ENCODE results near the gene FAM229B.
"Not testable (repeated sequence)": the region's sequence is repeated elsewhere in the genome, so short reads cannot be mapped to it uniquely, and the experiment has no call there.

Gene FAM229B

DNA sequence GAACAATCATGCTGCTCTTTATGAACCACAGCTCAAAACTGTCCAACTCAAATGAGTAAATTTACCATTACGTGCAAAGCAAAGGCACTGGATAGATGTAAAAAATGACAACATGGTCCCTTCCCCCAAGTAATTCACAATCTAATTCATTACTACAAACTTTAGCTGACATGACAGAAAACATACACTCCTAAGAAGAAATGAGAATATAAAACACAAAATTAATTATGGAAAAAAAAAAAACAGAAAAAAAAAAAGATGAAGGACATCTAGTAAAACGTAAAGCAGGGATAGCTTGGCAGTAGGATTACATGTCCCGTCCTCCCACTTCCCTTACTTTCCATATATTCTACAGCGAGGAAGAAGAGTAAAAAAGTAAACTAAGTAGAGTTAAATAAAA is 5.8 kb upstream of the FAM229B start:
- no peak overlapping the region for H3K9ac ChIP-seq (ENCODE audit: low read depth, low read length)
- H3K4me3 ChIP-seq (ENCODE audit: low read length): no peak overlapping the region
- H3K4me1 ChIP-seq (ENCODE audit: insufficient read depth, low read length): no peaks in the 10 kb centered on the region
- H3K27ac ChIP-seq (ENCODE audit: low read length): no peak overlapping the region
- H3K9me3 ChIP-seq (ENCODE audit: insufficient read depth, low read depth, low read length): no peaks in the 10 kb centered on the region
- peaks cover 44% of the 10 kb centered on the region for H3K36me3 ChIP-seq (ENCODE audit: insufficient read depth, low read depth, low read length)
- no peaks in the 10 kb centered on the region for H3K27me3 ChIP-seq (ENCODE audit: insufficient read depth, low read length)

- peaks cover 8% of the 10 kb centered on the region; the same call in 1 of the 2 replicates for H3K27me3 ChIP-seq (ENCODE audit: insufficient read depth, low read length)
- peaks cover 25% of the 10 kb centered on the region for H3K36me3 ChIP-seq (ENCODE audit: insufficient read depth, low read depth, low read length)
- H3K9me3 ChIP-seq (ENCODE audit: insufficient read depth, low read depth, low read length): no peaks in the 10 kb centered on the region
- no peak overlapping the region for H3K4me3 ChIP-seq (ENCODE audit: low read length)
- H3K4me1 ChIP-seq (ENCODE audit: insufficient read depth, low read length): no peaks in the 10 kb centered on the region
- no peak overlapping the region for H3K27ac ChIP-seq (ENCODE audit: low read length)
- no peak overlapping the region for H3K9ac ChIP-seq (ENCODE audit: low read depth, low read length)
Measured at GRCh38 chr6:112085286-112086065, 1.9 kb upstream of the FAM229B start.

GRCh38 chr6:112086744-112087135 is 651 bp upstream of the FAM229B start:
- no peaks in the 10 kb centered on the region for H3K9me3 ChIP-seq (ENCODE audit: insufficient read depth, low read depth, low read length)
- peaks cover 20% of the 10 kb centered on the region; the same call in 1 of the 2 replicates for H3K36me3 ChIP-seq (ENCODE audit: insufficient read depth, low read depth, low read length)
- no peak overlapping the region for H3K27ac ChIP-seq (ENCODE audit: low read length)
- H3K27me3 ChIP-seq (ENCODE audit: insufficient read depth, low read length): peaks cover 8% of the 10 kb centered on the region; the same call in 1 of the 2 replicates
- H3K4me1 ChIP-seq (ENCODE audit: insufficient read depth, low read length): no peaks in the 10 kb centered on the region
- peak overlapping the region; percentile 93 for H3K4me3 ChIP-seq (ENCODE audit: low read length)
- H3K9ac ChIP-seq (ENCODE audit: low read depth, low read length): peak overlapping the region; percentile 81

- H3K4me1 ChIP-seq (ENCODE audit: insufficient read depth, low read length): no peaks in the 10 kb centered on the region
- H3K9me3 ChIP-seq (ENCODE audit: insufficient read depth, low read depth, low read length): no peaks in the 10 kb centered on the region
- peaks cover 8% of the 10 kb centered on the region; the same call in 1 of the 2 replicates for H3K27me3 ChIP-seq (ENCODE audit: insufficient read depth, low read length)
- H3K4me3 ChIP-seq (ENCODE audit: low read length): peak overlapping the region; percentile 93
- peak overlapping the region; percentile 81; the same call in 1 of the 2 replicates for H3K9ac ChIP-seq (ENCODE audit: low read depth, low read length)
- peaks cover 20% of the 10 kb centered on the region; the same call in 1 of the 2 replicates for H3K36me3 ChIP-seq (ENCODE audit: insufficient read depth, low read depth, low read length)
- no peak overlapping the region for H3K27ac ChIP-seq (ENCODE audit: low read length)
Measured at GRCh38 chr6:112087916-112088315, 525 bp downstream of the FAM229B start.

DNA sequence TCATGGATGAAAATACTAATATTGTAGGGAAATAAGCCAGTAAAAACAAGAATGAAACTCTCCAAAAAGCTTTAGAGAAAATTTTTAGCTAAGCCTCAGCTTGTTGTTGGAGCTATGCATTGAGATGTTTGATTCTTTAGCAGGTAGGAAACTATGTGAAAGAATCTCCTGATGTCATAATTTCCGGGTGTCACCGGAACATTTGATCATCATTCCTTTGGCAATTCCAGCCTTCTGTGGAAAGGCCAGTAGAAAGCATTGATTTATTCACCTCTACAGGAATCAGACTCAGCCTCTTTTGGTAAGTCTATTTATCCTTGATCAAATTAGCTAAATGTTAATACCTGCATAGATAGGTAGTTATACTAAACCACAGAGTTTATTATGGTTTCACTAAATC is 9.5 kb downstream of the FAM229B start:
- H3K4me3 ChIP-seq (ENCODE audit: low read length): no peak overlapping the region
- no peaks in the 10 kb centered on the region for H3K36me3 ChIP-seq (ENCODE audit: insufficient read depth, low read depth, low read length)
- peaks cover 18% of the 10 kb centered on the region; the same call in 1 of the 2 replicates for H3K4me1 ChIP-seq (ENCODE audit: insufficient read depth, low read length)
- no peak overlapping the region for H3K9ac ChIP-seq (ENCODE audit: low read depth, low read length)
- H3K27ac ChIP-seq (ENCODE audit: low read length): no peak overlapping the region
- no peaks in the 10 kb centered on the region for H3K27me3 ChIP-seq (ENCODE audit: insufficient read depth, low read length)
- H3K9me3 ChIP-seq (ENCODE audit: insufficient read depth, low read depth, low read length): no peaks in the 10 kb centered on the region

GRCh38 chr6:112100561-112100960 is 13.2 kb downstream of the FAM229B start:
- H3K27ac ChIP-seq (ENCODE audit: low read length): no peak overlapping the region
- no peak overlapping the region for H3K9ac ChIP-seq (ENCODE audit: low read depth, low read length)
- no peaks in the 10 kb centered on the region for H3K27me3 ChIP-seq (ENCODE audit: insufficient read depth, low read length)
- peaks cover 18% of the 10 kb centered on the region; the same call in 1 of the 2 replicates for H3K4me1 ChIP-seq (ENCODE audit: insufficient read depth, low read length)
- H3K4me3 ChIP-seq (ENCODE audit: low read length): peak overlapping the region; percentile 13
- no peaks in the 10 kb centered on the region for H3K9me3 ChIP-seq (ENCODE audit: insufficient read depth, low read depth, low read length)
- H3K36me3 ChIP-seq (ENCODE audit: insufficient read depth, low read depth, low read length): no peaks in the 10 kb centered on the region

DNA sequence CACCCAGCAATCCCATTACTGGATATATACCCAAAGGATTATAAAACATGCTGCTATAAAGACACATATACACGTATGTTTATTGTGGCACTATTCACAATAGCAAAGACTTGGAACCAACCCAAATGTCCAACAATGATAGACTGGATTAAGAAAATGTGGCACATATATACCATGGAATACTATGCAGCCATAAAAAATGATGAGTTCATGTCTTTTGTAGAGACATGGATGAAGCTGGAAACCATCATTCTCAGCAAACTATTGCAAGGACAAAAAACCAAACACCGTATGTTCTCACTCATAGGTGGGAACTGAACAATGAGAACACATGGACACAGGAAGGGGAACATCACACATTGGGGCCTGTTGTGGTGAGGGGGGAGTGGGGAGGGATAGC is 18.6 kb downstream of the FAM229B start:
- H3K4me3 ChIP-seq (ENCODE audit: low read length); H3K9me3 ChIP-seq (ENCODE audit: insufficient read depth, low read depth, low read length); H3K27ac ChIP-seq (ENCODE audit: low read length); H3K36me3 ChIP-seq (ENCODE audit: insufficient read depth, low read depth, low read length); H3K4me1 ChIP-seq (ENCODE audit: insufficient read depth, low read length); H3K9ac ChIP-seq (ENCODE audit: low read depth, low read length); H3K27me3 ChIP-seq (ENCODE audit: insufficient read depth, low read length): not testable (repeated sequence)

- no peaks in the 10 kb centered on the region for H3K36me3 ChIP-seq (ENCODE audit: insufficient read depth, low read depth, low read length)
- no peaks in the 10 kb centered on the region for H3K4me1 ChIP-seq (ENCODE audit: insufficient read depth, low read length)
- no peak overlapping the region for H3K4me3 ChIP-seq (ENCODE audit: low read length)
- H3K27me3 ChIP-seq (ENCODE audit: insufficient read depth, low read length): no peaks in the 10 kb centered on the region
- no peak overlapping the region for H3K27ac ChIP-seq (ENCODE audit: low read length)
- H3K9ac ChIP-seq (ENCODE audit: low read depth, low read length): no peak overlapping the region
- H3K9me3 ChIP-seq (ENCODE audit: insufficient read depth, low read depth, low read length): no peaks in the 10 kb centered on the region
Measured at GRCh38 chr6:112106562-112106961, 19.2 kb downstream of the FAM229B start.

DNA sequence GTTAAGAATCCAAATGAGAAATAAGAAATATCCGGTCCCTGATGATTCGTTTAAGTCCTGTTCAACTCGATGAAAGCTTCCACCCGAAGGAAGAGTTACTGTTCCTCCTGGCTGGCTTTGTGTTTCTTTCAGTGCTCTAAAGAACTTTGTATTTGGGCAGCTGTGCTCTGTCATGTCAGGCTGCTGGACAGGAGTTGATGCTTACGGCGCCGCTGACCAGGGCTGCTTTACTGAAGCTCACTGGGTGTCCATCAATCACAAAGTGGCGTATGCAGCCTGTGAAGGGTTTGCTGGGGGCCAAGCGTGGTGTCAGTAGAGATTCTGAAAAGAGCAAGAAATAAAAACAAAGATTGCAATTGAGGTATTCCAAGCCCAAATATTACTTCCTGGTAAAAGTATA is 21.9 kb downstream of the FAM229B start:
- no peaks in the 10 kb centered on the region for H3K27me3 ChIP-seq (ENCODE audit: insufficient read depth, low read length)
- H3K9ac ChIP-seq (ENCODE audit: low read depth, low read length): no peak overlapping the region
- H3K9me3 ChIP-seq (ENCODE audit: insufficient read depth, low read depth, low read length): no peaks in the 10 kb centered on the region
- no peak overlapping the region for H3K27ac ChIP-seq (ENCODE audit: low read length)
- no peaks in the 10 kb centered on the region for H3K4me1 ChIP-seq (ENCODE audit: insufficient read depth, low read length)
- H3K36me3 ChIP-seq (ENCODE audit: insufficient read depth, low read depth, low read length): no peaks in the 10 kb centered on the region
- H3K4me3 ChIP-seq (ENCODE audit: low read length): no peak overlapping the region

- Histone ChIP-seq H3K9ac (ENCODE audit: low read depth, low read length) (no peak overlapping the region), H3K27me3 (ENCODE audit: insufficient read depth, low read length) (no peaks in the 10 kb centered on the region), H3K9me3 (ENCODE audit: insufficient read depth, low read depth, low read length) (no peaks in the 10 kb centered on the region), H3K36me3 (ENCODE audit: insufficient read depth, low read depth, low read length) (no peaks in the 10 kb centered on the region), H3K4me3 (ENCODE audit: low read length) (no peak overlapping the region), H3K27ac (ENCODE audit: low read length) (no peak overlapping the region), H3K4me1 (ENCODE audit: insufficient read depth, low read length) (no peaks in the 10 kb centered on the region)
Measured at GRCh38 chr6:112113431-112113830, 26.0 kb downstream of the FAM229B start.

DNA sequence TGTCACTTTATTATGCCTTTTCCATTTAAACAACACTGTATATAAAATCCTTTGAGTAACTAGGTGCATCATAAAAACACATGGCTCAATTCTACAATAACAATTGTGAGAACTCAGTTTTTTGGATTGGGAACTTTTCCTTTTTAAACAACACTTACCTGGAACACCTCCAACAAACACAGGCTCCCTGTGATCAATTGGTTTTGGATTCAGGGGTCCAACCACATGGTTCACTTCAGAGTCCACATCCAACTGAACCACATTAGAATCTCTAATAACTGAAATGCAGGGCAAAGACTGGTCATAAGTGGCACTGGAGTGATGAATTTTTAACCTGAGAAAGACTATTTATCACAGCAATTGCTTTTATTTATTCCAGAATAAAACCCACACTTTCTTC is 26.5 kb downstream of the FAM229B start:
- Histone ChIP-seq H3K27ac (ENCODE audit: low read length) (no peak overlapping the region), H3K9ac (ENCODE audit: low read depth, low read length) (no peak overlapping the region), H3K4me1 (ENCODE audit: insufficient read depth, low read length) (no peaks in the 10 kb centered on the region), H3K27me3 (ENCODE audit: insufficient read depth, low read length) (no peaks in the 10 kb centered on the region), H3K9me3 (ENCODE audit: insufficient read depth, low read depth, low read length) (no peaks in the 10 kb centered on the region), H3K4me3 (ENCODE audit: low read length) (no peak overlapping the region), H3K36me3 (ENCODE audit: insufficient read depth, low read depth, low read length) (no peaks in the 10 kb centered on the region)

DNA sequence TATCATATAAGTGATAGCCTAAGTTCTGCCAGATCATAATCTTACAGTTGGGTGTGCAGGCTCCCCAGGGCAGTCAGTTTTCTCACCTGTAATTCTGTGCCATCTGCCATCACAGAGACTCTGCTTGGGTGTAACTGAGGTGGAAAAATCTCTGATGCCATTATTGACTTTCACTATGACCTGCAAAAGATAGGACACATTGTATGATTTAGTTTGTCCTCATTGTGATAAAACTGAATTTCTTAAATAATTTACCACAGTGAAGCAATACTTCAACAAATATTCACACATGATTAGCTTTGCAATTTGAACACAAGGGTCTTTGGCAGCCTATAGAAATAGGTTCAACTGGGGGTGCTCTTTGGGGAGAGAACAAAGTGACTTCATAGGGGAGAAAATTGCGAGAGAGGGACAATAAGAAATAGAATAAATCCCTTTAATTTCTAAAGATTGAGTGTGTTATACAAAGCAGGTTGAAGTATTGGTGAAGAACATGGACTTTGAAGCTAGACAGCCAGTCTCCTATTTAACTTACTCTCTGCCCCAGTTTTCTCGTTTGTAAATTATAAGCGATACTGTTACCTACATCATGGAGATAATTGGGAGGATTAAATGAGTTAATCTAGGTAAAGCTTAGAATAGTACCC is 27.3 kb downstream of the FAM229B start:
- no peaks in the 10 kb centered on the region for H3K27me3 ChIP-seq (ENCODE audit: insufficient read depth, low read length)
- H3K36me3 ChIP-seq (ENCODE audit: insufficient read depth, low read depth, low read length): no peaks in the 10 kb centered on the region
- no peaks in the 10 kb centered on the region for H3K9me3 ChIP-seq (ENCODE audit: insufficient read depth, low read depth, low read length)
- no peak overlapping the region for H3K4me3 ChIP-seq (ENCODE audit: low read length)
- no peak overlapping the region for H3K9ac ChIP-seq (ENCODE audit: low read depth, low read length)
- H3K27ac ChIP-seq (ENCODE audit: low read length): no peak overlapping the region
- no peaks in the 10 kb centered on the region for H3K4me1 ChIP-seq (ENCODE audit: insufficient read depth, low read length)

All from iPS-20b (cell line).